SK-N-SH (cell line): ENCODE measurements around the gene PDZRN4. TPM values are rescaled to one million over a fixed set of nuclear protein-coding genes. Genes with fewer than 3 reads are reported as not detected.

Experiments used
- CTCF ChIA-PET: fragments of 300-600, 350-600 bp; formaldehyde crosslinking; extraction: SDS; loops from one replicate; lab custom pipeline; 2021; lab: Yijun Ruan, JAX
- POLR2A ChIA-PET: fragments of 350-600 bp; sonication (Branson Sonifier 250); formaldehyde crosslinking; extraction: SDS; loops from one replicate; lab custom pipeline; 2020; ENCODE audit warnings: antibody characterized with exemption, inconsistent platforms; lab: Yijun Ruan, JAX
- DNase-seq: peaks from one replicate; pipeline ENCODE4 v3.0.0; 2012
- H2AFZ ChIP-seq: fragments of 200-600 bp; sonication (generic); 2 replicates; pipeline ENCODE4 v1.8.1; 2016; ENCODE audit warnings: antibody characterized with exemption, mild to moderate bottlenecking, low read depth
- H3F3A ChIP-seq: fragments of 200-600 bp; sonication (generic); replicated peaks from 2 replicates; pipeline ENCODE3; 2016; ENCODE audit warnings: antibody characterized with exemption, mild to moderate bottlenecking; ENCODE audit not compliant: insufficient read depth
- H3K27ac ChIP-seq, 2 experiments: fragments of 200-500 bp in 1 of 2; fragments of 200-600 bp in 1 of 2; sonication (Bioruptor generic) in 1 of 2; sonication (generic), shearing (Covaris generic) in 1 of 2; 2 replicates each; pipeline versions ENCODE4 v1.5.1 to v1.6.1; 2014 to 2016; ENCODE audit warnings: low read depth in 2 of 2, inconsistent platforms in 1 of 2, low read length in 1 of 2, mild to moderate bottlenecking in 1 of 2, mixed read lengths in 1 of 2
- H3K27me3 ChIP-seq: fragments of 200-600 bp; sonication (generic), shearing (Covaris generic); 2 replicates; pipeline ENCODE4 v1.6.1; 2016; ENCODE audit warnings: mixed run types; ENCODE audit not compliant: insufficient read depth
- H3K36me3 ChIP-seq, 2 experiments: fragments of 200-500 bp in 1 of 2; fragments of 200-600 bp in 1 of 2; sonication (Bioruptor generic) in 1 of 2; sonication (generic) in 1 of 2; replicated peaks in 1 of 2; 2 replicates each; pipeline versions ENCODE3 to v1.5.1; 2014 to 2016; ENCODE audit warnings: low read length in 1 of 2, mild to moderate bottlenecking in 1 of 2; ENCODE audit not compliant: insufficient read depth in 2 of 2, control insufficient read depth in 1 of 2
- H3K4me1 ChIP-seq, 2 experiments: fragments of 200-500 bp in 1 of 2; fragments of 200-600 bp in 1 of 2; sonication (Bioruptor generic) in 1 of 2; sonication (generic), shearing (Covaris generic) in 1 of 2; 2 replicates each; pipeline versions ENCODE4 v1.5.1 to v1.6.1; 2014 to 2016; ENCODE audit warnings: low read depth in 1 of 2, low read length in 1 of 2, mixed run types in 1 of 2; ENCODE audit not compliant: insufficient read depth in 2 of 2, control insufficient read depth in 1 of 2
- H3K4me2 ChIP-seq: fragments of 200-600 bp; sonication (generic), shearing (Covaris generic); 2 replicates; pipeline ENCODE4 v1.6.1; 2017; ENCODE audit warnings: mixed run types
- H3K4me3 ChIP-seq, 2 experiments: fragments of 200-500 bp in 1 of 2; fragments of 200-600 bp in 1 of 2; sonication (Bioruptor generic) in 1 of 2; sonication (generic), shearing (Covaris generic) in 1 of 2; 2 replicates each; pipeline versions ENCODE4 v1.5.1 to v1.8.1; 2014 to 2016; ENCODE audit warnings: low read depth in 2 of 2, inconsistent platforms in 1 of 2, low read length in 1 of 2, mild to moderate bottlenecking in 1 of 2, mixed read lengths in 1 of 2, moderate library complexity in 1 of 2
- H3K79me2 ChIP-seq: fragments of 200-600 bp; sonication (generic); 2 replicates; pipeline ENCODE4 v1.8.1; 2017; ENCODE audit warnings: mild to moderate bottlenecking; ENCODE audit not compliant: insufficient read depth
- H3K9ac ChIP-seq: fragments of 200-600 bp; sonication (generic); 2 replicates; pipeline ENCODE4 v1.6.1; 2017; ENCODE audit warnings: mixed run types
- H3K9me2 ChIP-seq: fragments of 200-600 bp; sonication (generic); 2 replicates; pipeline ENCODE4 v1.6.1; 2017; ENCODE audit warnings: mixed run types
- H3K9me3 ChIP-seq: fragments of 200-600 bp; sonication (generic); 2 replicates; pipeline ENCODE4 v1.6.1; 2017; ENCODE audit warnings: mixed run types, mild to moderate bottlenecking, moderate library complexity
- H4K20me1 ChIP-seq: fragments of 200-600 bp; sonication (generic); 2 replicates; pipeline ENCODE4 v1.6.1; 2017; ENCODE audit warnings: mild to moderate bottlenecking, mixed run types; ENCODE audit not compliant: insufficient read depth
- MXI1 ChIP-seq: IDR thresholded peaks from 2 replicates; pipeline ENCODE4 v1.6.1; 2012; ENCODE audit warnings: mild to moderate bottlenecking, low read depth, low read length, improper control_type of control experiment
- SIN3A ChIP-seq: IDR thresholded peaks from 2 replicates; pipeline ENCODE4 v1.6.1; 2012; ENCODE audit warnings: low read depth, mild to moderate bottlenecking, low read length, moderate library complexity, borderline replicate concordance
- WGBS: methylation state at CpG from one replicate; pipeline ENCODE4 v1.1.6; 2017; ENCODE audit warnings: low lambda C conversion rate; 5-methylcytosine and 5-hydroxymethylcytosine counted together
- polyA plus RNA-seq, 3 experiments: library from polyadenylated mRNA; depleted of rRNA; stranded (reverse); fragments of >200 nt; gene quantifications; 2 replicates each; pipeline ENCODE4 v1.2.3, GENCODE V29; 2012
- TF ChIP-seq, protein P1 (sequence below): IDR thresholded peaks from 2 replicates; pipeline ENCODE4 v1.6.1; 2012; ENCODE audit warnings: mild to moderate bottlenecking, low read depth, low read length, moderate library complexity

The PDZRN4 gene
- 0.02 TPM in 2 replicates for polyA plus RNA-seq (2012; rRNA removed)
- not detected in 2 replicates for polyA plus RNA-seq (2012; cell fraction: cytosol; rRNA removed)
- not detected in 2 replicates for polyA plus RNA-seq (2012; cell fraction: nucleus; rRNA removed)

- ChIA-PET POLR2A (no interaction called here), CTCF (interaction anchor here (0.7 to 1.0 kb wide), 3 partner anchors 15 to 176 kb away, joined by 3 read pairs; no protein-coding TSS in a partner anchor)
- Histone ChIP-seq H3F3A (no peaks in the 10 kb centered on the region), H3K79me2 (no peaks in the 10 kb centered on the region), H3K4me1 (peaks cover 0 to 12% of the 10 kb centered on the region in 2 experiments; a peak in 2 of 4 replicates), H2AFZ (no peak within 1 kb of the TSS), H3K9me3 (no peaks in the 10 kb centered on the region), H3K4me2 (no peak within 1 kb of the TSS), H3K27ac (no peak within 1 kb of the TSS), H3K27me3 (peaks cover 27% of the 10 kb centered on the region; the same call in 1 of the 2 replicates), H4K20me1 (no peaks in the 10 kb centered on the region), H3K9ac (no peak within 1 kb of the TSS), H3K9me2 (no peaks in the 10 kb centered on the region), H3K4me3 (peak within 1 kb of the TSS in 1 of 2 experiments; percentile 31; a peak in 1 of 4 replicates), H3K36me3 (no peaks in the 10 kb centered on the region)
- WGBS: 23% methylated on average over 49 of the region's 67 CpGs
- no peak for TF ChIP-seq MXI1
- DNase-seq: peak; percentile 82
Observed at GRCh38 chr12:41188058-41188840, at the start of gene PDZRN4. Gene PDZRN4 (plus strand): TSS chr12:41188320.

DNA sequence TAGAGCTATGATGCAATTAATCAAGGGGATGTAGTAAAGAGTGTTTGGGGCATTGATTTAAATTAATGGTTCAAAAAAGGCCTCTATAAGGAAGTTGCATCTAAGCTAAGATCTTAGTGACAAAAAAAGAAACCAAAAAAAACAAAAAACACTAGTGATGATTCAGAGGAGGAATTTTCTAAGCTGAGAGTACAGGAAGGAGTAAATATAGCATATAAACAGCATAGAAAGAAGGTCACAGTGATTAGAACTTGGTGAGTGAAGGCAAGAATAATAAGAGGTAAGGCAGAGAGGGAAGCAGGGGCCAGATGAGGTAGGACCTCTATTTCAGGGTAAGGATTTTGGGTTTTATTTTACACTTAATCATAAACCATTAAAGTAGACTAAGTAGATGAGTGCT, 48.0 kb upstream of the PDZRN4 start:
- Histone ChIP-seq H3K4me2 (no peak overlapping the region), H3K4me3 (no peak overlapping the region), H3K36me3 (no peaks in the 10 kb centered on the region), H4K20me1 (no peaks in the 10 kb centered on the region), H3K27ac (no peak overlapping the region), H3K4me1 (no peaks in the 10 kb centered on the region; a peak in 1 of 4 replicates), H3F3A (no peaks in the 10 kb centered on the region), H3K9me3 (no peaks in the 10 kb centered on the region), H2AFZ (no peak overlapping the region), H3K79me2 (no peaks in the 10 kb centered on the region), H3K9ac (no peak overlapping the region), H3K9me2 (no peaks in the 10 kb centered on the region), H3K27me3 (no peaks in the 10 kb centered on the region)
- no peak for DNase-seq
- TF ChIP-seq SIN3A: no peak
- TF ChIP-seq, protein P1, sequence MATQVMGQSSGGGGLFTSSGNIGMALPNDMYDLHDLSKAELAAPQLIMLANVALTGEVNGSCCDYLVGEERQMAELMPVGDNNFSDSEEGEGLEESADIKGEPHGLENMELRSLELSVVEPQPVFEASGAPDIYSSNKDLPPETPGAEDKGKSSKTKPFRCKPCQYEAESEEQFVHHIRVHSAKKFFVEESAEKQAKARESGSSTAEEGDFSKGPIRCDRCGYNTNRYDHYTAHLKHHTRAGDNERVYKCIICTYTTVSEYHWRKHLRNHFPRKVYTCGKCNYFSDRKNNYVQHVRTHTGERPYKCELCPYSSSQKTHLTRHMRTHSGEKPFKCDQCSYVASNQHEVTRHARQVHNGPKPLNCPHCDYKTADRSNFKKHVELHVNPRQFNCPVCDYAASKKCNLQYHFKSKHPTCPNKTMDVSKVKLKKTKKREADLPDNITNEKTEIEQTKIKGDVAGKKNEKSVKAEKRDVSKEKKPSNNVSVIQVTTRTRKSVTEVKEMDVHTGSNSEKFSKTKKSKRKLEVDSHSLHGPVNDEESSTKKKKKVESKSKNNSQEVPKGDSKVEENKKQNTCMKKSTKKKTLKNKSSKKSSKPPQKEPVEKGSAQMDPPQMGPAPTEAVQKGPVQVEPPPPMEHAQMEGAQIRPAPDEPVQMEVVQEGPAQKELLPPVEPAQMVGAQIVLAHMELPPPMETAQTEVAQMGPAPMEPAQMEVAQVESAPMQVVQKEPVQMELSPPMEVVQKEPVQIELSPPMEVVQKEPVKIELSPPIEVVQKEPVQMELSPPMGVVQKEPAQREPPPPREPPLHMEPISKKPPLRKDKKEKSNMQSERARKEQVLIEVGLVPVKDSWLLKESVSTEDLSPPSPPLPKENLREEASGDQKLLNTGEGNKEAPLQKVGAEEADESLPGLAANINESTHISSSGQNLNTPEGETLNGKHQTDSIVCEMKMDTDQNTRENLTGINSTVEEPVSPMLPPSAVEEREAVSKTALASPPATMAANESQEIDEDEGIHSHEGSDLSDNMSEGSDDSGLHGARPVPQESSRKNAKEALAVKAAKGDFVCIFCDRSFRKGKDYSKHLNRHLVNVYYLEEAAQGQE: no peak
- ChIA-PET CTCF (no interaction called here), POLR2A (no interaction called here)

GRCh38 chr12:41141104-41141503, 47.0 kb upstream of the PDZRN4 start:
- Histone ChIP-seq H3K4me2 (no peak overlapping the region), H3K79me2 (no peaks in the 10 kb centered on the region), H3K4me3 (no peak overlapping the region), H3K9me3 (no peaks in the 10 kb centered on the region), H3K9me2 (no peaks in the 10 kb centered on the region), H2AFZ (no peak overlapping the region), H3K36me3 (no peaks in the 10 kb centered on the region), H3F3A (no peaks in the 10 kb centered on the region), H3K9ac (no peak overlapping the region), H4K20me1 (no peaks in the 10 kb centered on the region), H3K4me1 (no peaks in the 10 kb centered on the region; a peak in 1 of 4 replicates), H3K27me3 (no peaks in the 10 kb centered on the region), H3K27ac (no peak overlapping the region)
- ChIA-PET CTCF (no interaction called here), POLR2A (no interaction called here)
- no peak for DNase-seq
- WGBS: 31% methylated on average over 2 of the region's 2 CpGs
- no peak for TF ChIP-seq SIN3A
